ENCODE measurements around the gene ACSBG1.

- no peak for TF ChIP-seq CTCF (IDR thresholded peaks at IDR 0.05)
- TF ChIP-seq POLR2A (IDR thresholded peaks at IDR 0.05): no peak
These were observed 70.4 kb downstream of the ACSBG1 start for GRCh38 chr15:78164010-78164409.
